ENCODE data around the gene TOMT. TPM values are rescaled to one million over a fixed set of nuclear protein-coding genes. Genes with fewer than 3 reads are reported as not detected.

Gene TOMT
- total and polyA plus RNA-seq, 2 of the 13 experiments (the other 11 are each of a cell fraction or from before 2014, with no cell fraction given): not detected

DNA sequence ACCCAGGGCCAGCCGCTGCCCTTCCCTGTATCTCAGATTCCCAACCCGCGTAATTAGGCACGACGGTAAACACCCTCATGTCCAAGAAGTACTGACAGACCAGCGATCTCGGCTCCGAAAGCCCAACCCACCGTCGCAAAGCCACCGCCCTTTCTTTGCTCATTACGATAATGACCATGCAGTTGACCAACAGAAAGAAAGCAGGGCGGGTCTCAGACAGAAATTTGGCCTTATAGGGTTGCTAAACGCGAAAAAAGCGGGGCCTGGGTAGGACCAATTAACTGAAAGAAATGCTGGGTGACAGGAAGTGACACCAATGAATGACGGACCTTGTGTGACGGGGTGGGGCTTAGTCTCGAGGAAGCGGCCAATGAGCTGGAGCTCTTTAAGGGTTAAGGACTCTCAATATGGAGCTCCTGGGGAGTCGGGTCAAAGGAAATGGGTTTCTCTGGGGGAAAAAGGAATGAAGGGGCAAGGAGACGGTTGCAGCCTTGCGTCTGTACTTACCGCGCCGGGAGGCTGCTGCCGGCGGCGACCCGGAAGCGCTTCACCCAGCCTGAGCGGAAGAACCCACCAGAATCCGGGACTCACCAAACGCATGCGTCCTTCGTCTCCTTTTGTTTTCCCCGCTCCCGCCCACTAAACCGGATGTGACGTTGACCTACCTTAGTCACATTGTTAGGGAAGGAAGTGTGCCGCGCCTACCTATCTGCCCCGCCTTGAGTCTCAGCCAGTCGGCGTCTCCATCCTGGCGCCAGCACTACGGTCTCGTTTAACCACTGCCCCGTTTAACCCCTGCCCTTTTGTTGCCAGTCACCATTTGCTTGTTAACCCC lies 6.6 kb downstream of the TOMT start, which contains the start of gene ANAPC15:
TSS of gene ANAPC15 (minus strand) at position 553 of the 835 bp plus-strand sequence. CDS start 1,419 bp downstream, outside the sequence.
- Histone ChIP-seq H3K79me2 (ENCODE audit: insufficient read depth, low read length) (no peaks in the 10 kb centered on the region), H3K27me3 (ENCODE audit: control insufficient read depth in 1 of 2, insufficient read depth in 2 of 2, low read length in 2 of 2) (peaks cover 0 to 9% of the 10 kb centered on the region in 2 experiments; a peak in 1 of 5 replicates), H3K36me3 (replicated peaks in 1 of 2; ENCODE audit: control insufficient read depth in 1 of 2, insufficient read depth in 2 of 2, low read length in 2 of 2) (peaks cover 0 to 2% of the 10 kb centered on the region in 2 experiments; a peak in 1 of 5 replicates), H3K4me1 (ENCODE audit: insufficient read depth, low read length) (peaks cover 16% of the 10 kb centered on the region), H4K20me1 (ENCODE audit: insufficient read depth, low read length) (no peaks in the 10 kb centered on the region), H3K9ac (ENCODE audit: insufficient read depth, low read depth, low read length) (peak within 1 kb of the TSS; percentile 95), H3K27ac (ENCODE audit: extremely low read length, insufficient read depth, low read length) (peak within 1 kb of the TSS; percentile 92), H2AFZ (ENCODE audit: low read length) (peak within 1 kb of the TSS; percentile 43), H3K9me3 (ENCODE audit: low read length) (no peaks in the 10 kb centered on the region), H3K4me2 (ENCODE audit: low read depth, low read length) (peak within 1 kb of the TSS; percentile 98), H3K4me3 (replicated peaks in 1 of 3; ENCODE audit: insufficient read depth in 1 of 3, low read depth in 2 of 3, low read length in 3 of 3) (peak within 1 kb of the TSS; percentile 55 to 74 (median 73))
- POLR2A ChIA-PET: interaction anchor here (0.9 to 2.1 kb wide), 8 partner anchors 10 to 183 kb away, joined by 3 to 13 read pairs (median 6); partner anchors contain the start of genes LAMTOR1 and RNF121
- intact Hi-C loops (cut with micrococcal nuclease; ENCODE audit: unreplicated experiment) (loop anchor here (1.0 kb wide), 1 partner anchor 9 kb away; the partner anchor contains the start of gene LAMTOR1), in situ Hi-C loops (cut with HindIII; ENCODE audit: extremely low pct_ligation_motif_present, low pct_unique_long_range_greater_than_20kb) (no loop called here)
- ATAC-seq (peak; percentile 95), FAIRE-seq (peak; percentile 99), DNase-seq (ENCODE audit: low spot score) (peak; percentile 99)
- CTCF ChIA-PET (ENCODE audit: low intra/inter-chr PET ratio, low total read pairs): interaction anchor here (1.1 kb wide), 1 partner anchor 71 kb away, joined by 4 read pairs; no protein-coding TSS in a partner anchor
- WGBS (ENCODE audit: low lambda C conversion rate): 2% methylated on average over 34 of the region's 49 CpGs
- BruUV-seq (replicated peaks): no TSS peak
- TF ChIP-seq ZNF788 (CRISPR knock-in tag; IDR thresholded peaks at IDR 0.05; ENCODE audit: borderline replicate concordance): peak; percentile 70; the same call in 1 of the 2 replicates
- TF ChIP-seq, protein P1, sequence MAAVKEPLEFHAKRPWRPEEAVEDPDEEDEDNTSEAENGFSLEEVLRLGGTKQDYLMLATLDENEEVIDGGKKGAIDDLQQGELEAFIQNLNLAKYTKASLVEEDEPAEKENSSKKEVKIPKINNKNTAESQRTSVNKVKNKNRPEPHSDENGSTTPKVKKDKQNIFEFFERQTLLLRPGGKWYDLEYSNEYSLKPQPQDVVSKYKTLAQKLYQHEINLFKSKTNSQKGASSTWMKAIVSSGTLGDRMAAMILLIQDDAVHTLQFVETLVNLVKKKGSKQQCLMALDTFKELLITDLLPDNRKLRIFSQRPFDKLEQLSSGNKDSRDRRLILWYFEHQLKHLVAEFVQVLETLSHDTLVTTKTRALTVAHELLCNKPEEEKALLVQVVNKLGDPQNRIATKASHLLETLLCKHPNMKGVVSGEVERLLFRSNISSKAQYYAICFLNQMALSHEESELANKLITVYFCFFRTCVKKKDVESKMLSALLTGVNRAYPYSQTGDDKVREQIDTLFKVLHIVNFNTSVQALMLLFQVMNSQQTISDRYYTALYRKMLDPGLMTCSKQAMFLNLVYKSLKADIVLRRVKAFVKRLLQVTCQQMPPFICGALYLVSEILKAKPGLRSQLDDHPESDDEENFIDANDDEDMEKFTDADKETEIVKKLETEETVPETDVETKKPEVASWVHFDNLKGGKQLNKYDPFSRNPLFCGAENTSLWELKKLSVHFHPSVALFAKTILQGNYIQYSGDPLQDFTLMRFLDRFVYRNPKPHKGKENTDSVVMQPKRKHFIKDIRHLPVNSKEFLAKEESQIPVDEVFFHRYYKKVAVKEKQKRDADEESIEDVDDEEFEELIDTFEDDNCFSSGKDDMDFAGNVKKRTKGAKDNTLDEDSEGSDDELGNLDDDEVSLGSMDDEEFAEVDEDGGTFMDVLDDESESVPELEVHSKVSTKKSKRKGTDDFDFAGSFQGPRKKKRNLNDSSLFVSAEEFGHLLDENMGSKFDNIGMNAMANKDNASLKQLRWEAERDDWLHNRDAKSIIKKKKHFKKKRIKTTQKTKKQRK (IDR thresholded peaks at IDR 0.05; ENCODE audit: low read length): peak; percentile 69; the same call in 1 of the 2 replicates
- TF ChIP-seq ZNF878 (CRISPR knock-in tag; IDR thresholded peaks at IDR 0.05): 0 out of 2 replicates have a peak, but pooled peaks have one; percentile 51
- TF ChIP-seq, protein P2, sequence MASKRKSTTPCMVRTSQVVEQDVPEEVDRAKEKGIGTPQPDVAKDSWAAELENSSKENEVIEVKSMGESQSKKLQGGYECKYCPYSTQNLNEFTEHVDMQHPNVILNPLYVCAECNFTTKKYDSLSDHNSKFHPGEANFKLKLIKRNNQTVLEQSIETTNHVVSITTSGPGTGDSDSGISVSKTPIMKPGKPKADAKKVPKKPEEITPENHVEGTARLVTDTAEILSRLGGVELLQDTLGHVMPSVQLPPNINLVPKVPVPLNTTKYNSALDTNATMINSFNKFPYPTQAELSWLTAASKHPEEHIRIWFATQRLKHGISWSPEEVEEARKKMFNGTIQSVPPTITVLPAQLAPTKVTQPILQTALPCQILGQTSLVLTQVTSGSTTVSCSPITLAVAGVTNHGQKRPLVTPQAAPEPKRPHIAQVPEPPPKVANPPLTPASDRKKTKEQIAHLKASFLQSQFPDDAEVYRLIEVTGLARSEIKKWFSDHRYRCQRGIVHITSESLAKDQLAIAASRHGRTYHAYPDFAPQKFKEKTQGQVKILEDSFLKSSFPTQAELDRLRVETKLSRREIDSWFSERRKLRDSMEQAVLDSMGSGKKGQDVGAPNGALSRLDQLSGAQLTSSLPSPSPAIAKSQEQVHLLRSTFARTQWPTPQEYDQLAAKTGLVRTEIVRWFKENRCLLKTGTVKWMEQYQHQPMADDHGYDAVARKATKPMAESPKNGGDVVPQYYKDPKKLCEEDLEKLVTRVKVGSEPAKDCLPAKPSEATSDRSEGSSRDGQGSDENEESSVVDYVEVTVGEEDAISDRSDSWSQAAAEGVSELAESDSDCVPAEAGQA (IDR thresholded peaks at IDR 0.05; ENCODE audit: low read depth): peak; percentile 70; the same call in 1 of the 2 replicates
- TF ChIP-seq, protein P2 (CRISPR knock-in tag; IDR thresholded peaks at IDR 0.05; ENCODE audit: borderline replicate concordance): 0 out of 2 replicates have a peak, but pooled peaks have one; percentile 25
- TF ChIP-seq ZNF337 (CRISPR knock-in tag; IDR thresholded peaks at IDR 0.05; ENCODE audit: borderline replicate concordance, low read depth): no peak
- TF ChIP-seq, protein P3, sequence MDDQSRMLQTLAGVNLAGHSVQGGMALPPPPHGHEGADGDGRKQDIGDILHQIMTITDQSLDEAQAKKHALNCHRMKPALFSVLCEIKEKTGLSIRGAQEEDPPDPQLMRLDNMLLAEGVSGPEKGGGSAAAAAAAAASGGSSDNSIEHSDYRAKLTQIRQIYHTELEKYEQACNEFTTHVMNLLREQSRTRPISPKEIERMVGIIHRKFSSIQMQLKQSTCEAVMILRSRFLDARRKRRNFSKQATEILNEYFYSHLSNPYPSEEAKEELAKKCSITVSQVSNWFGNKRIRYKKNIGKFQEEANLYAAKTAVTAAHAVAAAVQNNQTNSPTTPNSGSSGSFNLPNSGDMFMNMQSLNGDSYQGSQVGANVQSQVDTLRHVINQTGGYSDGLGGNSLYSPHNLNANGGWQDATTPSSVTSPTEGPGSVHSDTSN (CRISPR knock-in tag; IDR thresholded peaks at IDR 0.05; ENCODE audit: borderline replicate concordance): no peak
- TF ChIP-seq, protein P4, sequence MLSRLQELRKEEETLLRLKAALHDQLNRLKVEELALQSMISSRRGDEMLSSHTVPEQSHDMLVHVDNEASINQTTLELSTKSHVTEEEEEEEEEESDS (CRISPR knock-in tag; IDR thresholded peaks at IDR 0.05; ENCODE audit: borderline replicate concordance): no peak

Measured in HepG2 (cell line).